ENCODE results near the gene SCAI.
"Not testable (repeated sequence)": the region's sequence is repeated elsewhere in the genome, so short reads cannot be mapped to it uniquely, and the experiment has no call there.

Gene SCAI

DNA sequence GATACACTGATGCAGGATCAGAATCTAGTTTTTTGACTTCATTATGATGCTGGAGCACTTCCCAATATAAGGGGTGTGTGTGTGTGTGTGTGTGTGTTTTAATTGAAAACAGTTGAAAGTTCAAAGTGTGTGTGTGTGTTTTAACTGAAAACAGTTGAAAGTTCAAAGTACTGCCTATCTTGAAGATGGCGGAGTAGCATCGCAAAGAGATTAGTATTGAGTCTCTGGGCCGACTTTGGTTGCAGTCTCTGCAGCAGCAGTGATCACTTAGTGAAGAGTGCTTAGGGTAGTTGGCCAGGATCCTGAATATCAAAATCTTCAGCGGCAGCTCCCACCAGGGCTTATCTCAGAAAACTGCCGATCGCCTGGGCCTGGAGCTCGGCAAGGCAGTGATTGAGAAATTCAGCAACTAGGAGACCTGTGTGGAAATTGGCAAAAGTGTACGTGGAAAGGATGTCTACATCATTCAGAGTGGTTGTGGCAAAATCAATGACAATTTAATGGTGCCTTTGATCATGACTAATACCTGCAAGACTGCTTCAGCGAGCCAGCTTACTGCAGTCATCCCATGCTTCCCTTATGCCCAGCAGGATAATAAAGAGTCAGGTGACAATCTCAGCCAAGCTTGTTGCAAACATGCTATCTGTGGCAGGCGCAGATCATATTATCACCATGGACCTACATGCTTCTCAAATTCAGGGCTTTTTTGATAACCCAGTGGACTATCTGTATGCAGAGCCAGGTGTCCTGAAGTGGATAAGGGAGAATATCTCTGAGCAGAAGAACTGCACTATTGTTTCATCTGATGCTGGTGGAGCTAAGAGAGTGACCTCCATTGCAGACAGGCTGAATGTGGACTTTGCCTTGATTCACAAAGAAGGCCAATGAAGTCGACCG lies 7.3 kb upstream of the SCAI start:
- DNase-seq (ENCODE audit: low spot score), result no peak

GRCh38 chr9:125147401-125147951 lies 4.1 kb upstream of the SCAI start:
- no peak for DNase-seq (ENCODE audit: low spot score)

GRCh38 chr9:125146247-125146646 lies 2.9 kb upstream of the SCAI start:
- DNase-seq (ENCODE audit: low spot score), result no peak

GRCh38 chr9:125145425-125145824 lies 2.1 kb upstream of the SCAI start:
- no peak for DNase-seq (ENCODE audit: low spot score)

- DNase-seq (ENCODE audit: low spot score), result no peak
These were observed 560 bp downstream of the SCAI start for GRCh38 chr9:125142560-125143376.

- no peak for DNase-seq (ENCODE audit: low spot score)
These were observed 1.6 kb downstream of the SCAI start for GRCh38 chr9:125141751-125142150.

DNA sequence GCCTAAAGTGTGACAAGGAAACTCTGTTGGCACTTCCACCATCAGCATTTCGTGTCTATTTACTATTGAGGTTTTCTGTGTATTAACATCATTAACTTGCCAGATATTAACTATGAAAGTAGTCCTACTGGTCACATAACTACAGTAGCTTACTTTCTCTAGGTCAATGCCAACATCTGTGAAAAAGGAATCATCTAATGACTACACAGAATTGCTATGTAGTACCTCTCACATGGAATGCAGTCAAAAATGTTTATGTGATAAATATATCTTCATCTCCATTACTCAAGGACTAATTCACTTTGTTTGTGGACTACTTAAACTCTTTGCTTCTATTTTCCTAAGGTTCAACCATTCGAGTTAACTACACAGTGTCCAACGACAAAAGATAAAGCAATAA lies 2.1 kb downstream of the SCAI start:
- no peak for DNase-seq (ENCODE audit: low spot score)

DNA sequence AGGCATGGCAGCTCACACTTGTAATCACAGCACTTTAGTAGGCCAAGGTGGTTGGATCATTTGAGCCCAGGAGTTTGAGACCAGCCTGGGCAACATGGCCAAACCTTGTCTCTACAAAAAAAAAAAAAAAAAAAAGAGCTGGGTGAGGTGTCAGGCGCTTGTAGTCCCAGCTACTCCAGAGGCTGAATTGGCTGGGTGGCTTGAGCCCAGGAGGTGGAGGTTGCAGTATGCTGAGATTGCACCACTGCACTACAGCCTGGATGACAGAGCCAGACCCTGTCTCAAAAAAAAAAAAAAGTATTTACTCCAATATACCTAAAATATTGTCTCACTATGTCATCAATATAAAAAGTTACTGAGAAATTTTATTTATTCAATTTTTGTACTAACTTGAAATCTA lies 2.8 kb downstream of the SCAI start:
- DNase-seq (ENCODE audit: low spot score), result no peak

DNA sequence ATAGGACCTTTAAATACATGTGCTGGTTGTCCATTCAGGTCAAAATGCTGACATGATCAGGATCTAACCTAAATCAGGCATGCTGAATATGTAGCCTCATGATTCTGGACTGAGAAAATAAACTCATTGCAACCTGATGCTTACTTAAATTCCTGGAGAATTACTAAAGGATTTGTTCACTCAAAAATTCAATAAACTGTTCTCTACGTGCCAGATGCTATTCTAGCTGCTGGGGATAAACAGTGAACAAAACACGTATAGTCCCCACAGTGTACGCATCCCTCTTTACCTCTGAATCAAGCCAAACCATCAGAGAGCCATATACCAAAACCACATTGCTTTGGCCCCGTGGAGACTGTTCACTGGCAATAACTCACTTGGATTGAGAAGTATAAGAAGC lies 6.1 kb downstream of the SCAI start:
- DNase-seq (ENCODE audit: low spot score), result no peak

DNA sequence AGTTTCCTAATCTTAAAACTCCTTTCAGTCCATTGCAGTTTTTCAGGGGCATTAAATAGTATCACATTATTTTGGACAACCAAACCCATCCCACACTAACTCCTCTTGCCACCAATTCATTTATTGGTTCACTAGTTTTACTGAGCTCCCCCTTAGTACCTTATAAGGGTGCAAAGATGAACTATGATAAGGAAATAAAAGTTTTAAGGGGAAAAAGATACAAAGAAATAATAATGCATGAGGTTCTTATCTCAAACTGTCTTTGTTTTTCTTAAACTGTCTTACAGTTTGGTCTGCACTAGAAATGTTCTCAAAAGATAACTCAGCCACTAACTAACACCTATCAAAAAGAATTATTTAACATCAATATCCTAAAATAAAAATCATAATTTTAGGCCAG lies 8.4 kb downstream of the SCAI start:
- no peak for DNase-seq (ENCODE audit: low spot score)

DNA sequence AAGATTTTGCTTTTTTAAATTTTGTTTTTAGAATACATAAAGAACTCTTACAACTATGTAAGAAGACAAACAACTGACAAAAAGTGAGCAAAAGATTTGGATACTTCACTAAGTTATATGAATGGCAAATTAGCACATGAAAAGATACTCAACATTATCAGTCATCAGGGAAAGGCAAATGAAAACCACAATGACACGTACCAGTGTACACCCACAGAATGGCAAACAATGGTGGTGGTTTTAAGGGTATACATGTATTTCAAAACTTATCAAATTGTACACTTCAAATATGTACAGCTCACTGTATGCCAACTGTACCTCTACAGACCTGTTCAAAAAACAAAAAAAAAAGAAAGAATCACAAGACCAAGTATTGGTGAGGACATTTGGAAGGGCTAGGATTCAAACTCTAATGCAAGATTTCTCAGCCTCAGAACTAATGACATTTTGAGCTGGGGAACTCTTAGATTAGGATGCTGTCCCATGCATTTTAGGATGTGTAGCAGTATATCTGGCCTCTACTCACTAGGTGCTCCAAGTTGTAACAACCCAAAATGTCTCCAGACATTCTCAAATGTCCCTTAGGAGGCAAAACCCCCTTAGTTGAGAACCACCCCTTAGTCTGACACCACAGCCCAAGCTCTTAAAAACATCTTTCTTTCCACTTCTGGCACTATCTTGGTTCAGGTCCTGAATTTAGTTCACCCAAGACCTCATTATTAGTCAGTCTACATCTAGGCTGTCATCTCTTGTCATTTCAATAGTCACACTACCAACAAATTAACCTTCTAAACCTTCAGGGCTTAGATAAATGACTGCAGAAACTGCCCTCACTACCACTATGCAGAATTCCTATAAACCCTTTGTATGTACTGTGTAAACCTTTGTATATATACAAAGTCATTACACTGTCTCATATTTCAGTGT lies 9.7 kb downstream of the SCAI start:
- peak; percentile 65 for DNase-seq (ENCODE audit: low spot score)

GRCh38 chr9:125131778-125132177 lies 11.6 kb downstream of the SCAI start:
- no peak for DNase-seq (ENCODE audit: low spot score)

DNA sequence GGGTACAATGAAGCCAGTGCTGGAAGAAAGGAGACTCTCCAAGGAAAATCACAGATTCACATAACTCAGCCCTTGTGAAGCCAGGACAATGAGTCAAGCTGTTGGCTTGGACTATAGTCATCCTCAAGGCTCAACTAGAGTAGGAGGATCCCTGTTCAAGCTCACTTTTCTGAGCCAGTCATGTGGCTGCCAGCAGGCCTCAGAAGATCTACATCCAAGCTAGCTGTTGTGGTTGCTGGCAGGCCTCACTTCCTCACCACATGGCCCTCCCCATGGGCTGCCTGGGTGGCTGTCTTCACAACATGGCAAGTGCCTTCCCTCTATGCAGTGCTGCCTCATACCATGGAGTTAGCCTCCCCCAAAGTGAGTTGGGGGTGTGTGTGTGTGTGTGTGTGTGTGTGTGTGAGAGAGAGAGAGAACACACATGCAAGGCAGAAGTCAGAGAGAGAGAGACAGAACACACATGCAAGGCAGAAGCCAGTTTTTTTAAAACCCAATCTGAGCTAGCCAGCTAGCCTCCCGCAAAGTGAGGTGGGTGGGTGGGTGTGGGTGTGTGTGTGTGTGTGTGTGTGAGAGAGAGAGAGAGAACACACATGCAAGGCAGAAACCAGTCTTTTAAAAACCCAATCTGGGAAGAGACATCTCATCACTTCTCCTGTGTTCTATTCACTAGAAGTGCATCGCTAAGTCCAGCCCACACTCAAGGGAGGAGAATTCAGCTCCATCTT lies 17.1 kb downstream of the SCAI start:
- DNase-seq (ENCODE audit: low spot score), result peak; percentile 73

- no peak for DNase-seq (ENCODE audit: low spot score)
These were observed 17.8 kb downstream of the SCAI start for GRCh38 chr9:125125523-125125922.

GRCh38 chr9:125121146-125121545 lies 22.2 kb downstream of the SCAI start:
- DNase-seq (ENCODE audit: low spot score), result no peak

- no peak for DNase-seq (ENCODE audit: low spot score)
These were observed 23.6 kb downstream of the SCAI start for GRCh38 chr9:125119643-125120286.

- not testable (repeated sequence) for DNase-seq (ENCODE audit: low spot score)
These were observed 24.6 kb downstream of the SCAI start for GRCh38 chr9:125118696-125119095.

GRCh38 chr9:125114503-125114902 lies 28.8 kb downstream of the SCAI start:
- not testable (repeated sequence) for DNase-seq (ENCODE audit: low spot score)

- no peak for DNase-seq (ENCODE audit: low spot score)
These were observed 32.9 kb downstream of the SCAI start for GRCh38 chr9:125110464-125110863.

- not testable (repeated sequence) for DNase-seq (ENCODE audit: low spot score)
These were observed 34.8 kb downstream of the SCAI start for GRCh38 chr9:125108541-125108940.
